GM12873 (cell line): ENCODE measurements around the gene UNC5B.

Experiments
- CTCF ChIP-seq: IDR thresholded peaks from 2 replicates; pipeline ENCODE4 v1.5.1; 2012; ENCODE audit warnings: low read depth, mild to moderate bottlenecking, moderate library complexity, low read length, control low read depth; ENCODE audit not compliant: insufficient read depth; ENCODE audit errors: missing control alignments

Gene UNC5B

GRCh38 chr10:71285986-71286385 lies 73.6 kb downstream of the UNC5B start:
- TF ChIP-seq CTCF, result no peak

GRCh38 chr10:71286521-71287294 lies 74.3 kb downstream of the UNC5B start:
- no peak for TF ChIP-seq CTCF

- no peak for TF ChIP-seq CTCF
Measured at GRCh38 chr10:71287456-71287855, 75.1 kb downstream of the UNC5B start.

DNA sequence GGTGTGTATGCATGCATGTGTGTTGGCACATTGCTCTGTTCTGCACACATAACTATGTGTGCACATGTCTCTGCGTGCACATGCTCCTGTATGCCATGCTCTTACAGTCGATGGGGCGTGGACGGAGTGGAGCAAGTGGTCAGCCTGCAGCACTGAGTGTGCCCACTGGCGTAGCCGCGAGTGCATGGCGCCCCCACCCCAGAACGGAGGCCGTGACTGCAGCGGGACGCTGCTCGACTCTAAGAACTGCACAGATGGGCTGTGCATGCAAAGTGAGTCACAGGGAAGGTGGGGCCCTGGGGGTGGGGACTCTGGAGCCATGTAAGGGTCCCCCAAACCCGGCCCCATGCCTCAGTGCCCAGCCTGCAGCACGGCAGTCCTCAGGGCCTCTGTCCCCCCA lies 76.1 kb downstream of the UNC5B start:
- no peak for TF ChIP-seq CTCF

DNA sequence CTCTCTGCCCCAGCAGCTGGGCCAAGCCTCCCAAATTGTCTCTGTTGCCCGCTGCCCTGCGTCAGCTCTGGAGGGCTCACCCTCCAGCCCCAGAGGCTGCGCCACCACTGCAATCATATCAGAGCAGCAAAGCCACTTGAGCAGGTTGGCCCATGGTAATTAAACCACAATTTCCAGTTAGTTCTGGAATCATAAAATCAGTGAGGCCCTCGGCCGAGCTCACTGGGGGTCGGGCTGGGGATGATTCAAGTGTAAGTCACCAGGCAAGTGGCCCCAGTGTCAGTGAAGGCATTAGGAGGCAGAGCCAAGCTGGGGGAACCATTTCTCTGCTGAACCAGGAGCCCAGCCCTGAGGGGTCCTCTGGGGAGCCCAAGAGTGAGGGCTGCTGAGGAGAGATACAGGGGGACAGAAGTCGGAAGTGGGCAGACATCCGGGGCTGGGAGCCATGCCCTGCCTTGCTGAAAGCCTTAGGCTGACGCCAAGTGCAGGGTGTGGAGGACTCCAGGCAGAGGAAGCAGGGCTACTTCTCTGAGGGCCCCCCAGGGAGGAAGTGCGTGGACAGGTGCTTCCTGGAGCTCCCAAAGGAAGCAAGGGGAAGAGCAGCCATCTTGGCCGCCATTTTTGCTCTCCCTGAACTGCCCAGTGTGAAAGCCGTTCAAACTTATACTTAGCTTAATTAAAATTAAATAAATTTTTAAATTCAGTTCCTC lies 77.2 kb downstream of the UNC5B start:
- no peak for TF ChIP-seq CTCF

- TF ChIP-seq CTCF, result no peak
Measured at GRCh38 chr10:71290331-71290730, 78.0 kb downstream of the UNC5B start.

GRCh38 chr10:71290806-71291527 lies 78.6 kb downstream of the UNC5B start:
- TF ChIP-seq CTCF, result no peak
